AG09309 (cell line): Measurements from ENCODE around the gene CLEC4D.

Experiments
- DNase-seq: peaks from one replicate; pipeline ENCODE4 v3.0.0-alpha.2; 2010; ENCODE audit warnings: low read depth
- H3K4me3 ChIP-seq: 2 replicates; pipeline ENCODE4 v1.5.1; 2011; ENCODE audit warnings: mild to moderate bottlenecking, low read depth, low read length, moderate library complexity; ENCODE audit not compliant: control insufficient read depth
- CTCF ChIP-seq: IDR thresholded peaks from 2 replicates; pipeline ENCODE4 v1.5.1; 2011; ENCODE audit warnings: mild to moderate bottlenecking, low read depth, low read length, inconsistent platforms; ENCODE audit not compliant: insufficient read depth, control insufficient read depth; ENCODE audit errors: missing control alignments

Gene CLEC4D

GRCh38 chr12:8513256-8513655, at the start of gene CLEC4D:
Gene CLEC4D, plus strand, starts transcription at chr12:8513503. Its CDS starts 230 bp downstream, at chr12:8513733.
- no peak within 1 kb of the TSS for H3K4me3 ChIP-seq
- no peak for DNase-seq
- no peak for TF ChIP-seq CTCF

- DNase-seq = no peak
- TF ChIP-seq CTCF = no peak
- no peak overlapping the region for H3K4me3 ChIP-seq
Measured at GRCh38 chr12:8465301-8465996, 47.9 kb upstream of the CLEC4D start.

- H3K4me3 ChIP-seq = no peak overlapping the region
- TF ChIP-seq CTCF = no peak
- no peak for DNase-seq
Measured at GRCh38 chr12:8466241-8466640, 47.1 kb upstream of the CLEC4D start.

- H3K4me3 ChIP-seq = no peak overlapping the region
- TF ChIP-seq CTCF = no peak
- DNase-seq = no peak
Measured at GRCh38 chr12:8471090-8471489, 42.2 kb upstream of the CLEC4D start.

GRCh38 chr12:8475508-8476203, 37.6 kb upstream of the CLEC4D start:
- no peak for TF ChIP-seq CTCF
- no peak overlapping the region for H3K4me3 ChIP-seq

GRCh38 chr12:8482571-8483061, 30.7 kb upstream of the CLEC4D start:
- DNase-seq = no peak
- no peak for TF ChIP-seq CTCF
- no peak overlapping the region for H3K4me3 ChIP-seq

More at GRCh38 chr12:8475508-8476203, 37.6 kb upstream of the CLEC4D start:
- no peak for DNase-seq

GRCh38 chr12:8483079-8483478, 30.2 kb upstream of the CLEC4D start:
- no peak overlapping the region for H3K4me3 ChIP-seq
- no peak for TF ChIP-seq CTCF
- no peak for DNase-seq
